A673 (cell line): ENCODE results near the gene HESX1. TPM values are rescaled to one million over a fixed set of nuclear protein-coding genes. Genes with fewer than 3 reads are reported as not detected.

ENCODE experiments used
- BruUV-seq: library from RNA; stranded (reverse); fragments of 400-500 nt; replicated peaks from 2 replicates; lab custom pipeline; 2021; lab: Mats Ljungman, UMichigan
- CTCF ChIA-PET: fragments of 300-600 bp; sonication (Branson Sonifier 250); formaldehyde crosslinking; loops from one replicate; lab custom pipeline; 2022; ENCODE audit warnings: antibody characterized with exemption; lab: Charles Lee
- POLR2A ChIA-PET: fragments of 300-600 bp; sonication (Branson Sonifier 250); formaldehyde crosslinking; loops from one replicate; lab custom pipeline; 2022; ENCODE audit warnings: antibody characterized with exemption; ENCODE audit not compliant: low non-redundant PET; lab: Charles Lee
- DNase-seq: peaks from one replicate; pipeline ENCODE4 v3.0.0-alpha.2; 2015; ENCODE audit warnings: low spot score
- H3K27ac ChIP-seq: fragments of 200-600 bp; sonication (generic); 2 replicates; pipeline ENCODE4 v1.5.1; 2016; ENCODE audit warnings: mixed run types, low read depth, mild to moderate bottlenecking, mixed read lengths, antibody characterized with exemption, low read length; ENCODE audit not compliant: poor library complexity, severe bottlenecking
- H3K27me3 ChIP-seq: fragments of 200-600 bp; sonication (generic); replicated peaks from 2 replicates; pipeline ENCODE4 v1.6.1; 2017; ENCODE audit warnings: mixed run types, low read depth, mild to moderate bottlenecking, mixed read lengths, antibody characterized with exemption, low read length; ENCODE audit not compliant: insufficient read depth, poor library complexity
- H3K36me3 ChIP-seq: fragments of 200-600 bp; sonication (generic); 2 replicates; pipeline ENCODE4 v1.6.1; 2016; ENCODE audit warnings: mixed run types, mild to moderate bottlenecking, mixed read lengths, antibody characterized with exemption, low read length; ENCODE audit not compliant: insufficient read depth, poor library complexity, severe bottlenecking
- H3K4me1 ChIP-seq: fragments of 200-600 bp; sonication (generic); 2 replicates; pipeline ENCODE4 v1.6.1; 2017; ENCODE audit warnings: mixed run types, mild to moderate bottlenecking, mixed read lengths, antibody characterized with exemption, low read length; ENCODE audit not compliant: insufficient read depth, poor library complexity, severe bottlenecking
- H3K4me3 ChIP-seq: fragments of 200-600 bp; sonication (generic); 2 replicates; pipeline ENCODE4 v1.5.1; 2016; ENCODE audit warnings: low read depth, mixed run types, mild to moderate bottlenecking, mixed read lengths, low read length; ENCODE audit not compliant: poor library complexity, severe bottlenecking
- H3K9me3 ChIP-seq: fragments of 200-600 bp; sonication (generic); 2 replicates; pipeline ENCODE4 v1.6.1; 2016; ENCODE audit warnings: mixed run types, low read depth, mild to moderate bottlenecking, mixed read lengths, antibody characterized with exemption, low read length; ENCODE audit not compliant: poor library complexity, severe bottlenecking
- CTCF ChIP-seq: fragments of 300-800, 200-600 bp; sonication (generic); conservative IDR thresholded peaks from 2 replicates; pipeline ENCODE4 v1.5.1; 2017; ENCODE audit warnings: low read depth, mild to moderate bottlenecking, antibody characterized with exemption, low read length, moderate library complexity, mixed read lengths
- EZH2 ChIP-seq: fragments of 200-600 bp; sonication (generic); IDR thresholded peaks from 2 replicates; pipeline ENCODE4 v1.6.1; 2017; ENCODE audit warnings: borderline replicate concordance, low read depth, mild to moderate bottlenecking, mixed read lengths, antibody characterized with exemption, low read length; ENCODE audit not compliant: poor library complexity, severe bottlenecking
- intact Hi-C: fragments of 100-400 bp; cut with micrococcal nuclease; formaldehyde crosslinking; loops from one replicate; pipeline ENCODE4 v1.10.0; 2022; ENCODE audit not compliant: unreplicated experiment
- total RNA-seq: library from RNA; stranded (reverse); gene quantifications from 2 replicates; pipeline ENCODE4 v1.2.3, GENCODE V29; 2021

HESX1 gene
- total RNA-seq, 1 experiment from 2014 or later = not detected

- BruUV-seq = no TSS peak
- no peak for DNase-seq
- Histone ChIP-seq H3K4me3 (no peak overlapping the region), H3K36me3 (no peaks in the 10 kb centered on the region), H3K4me1 (peaks cover 6% of the 10 kb centered on the region), H3K9me3 (no peaks in the 10 kb centered on the region), H3K27ac (no peak overlapping the region), H3K27me3 (peaks cover 4% of the 10 kb centered on the region)
- TF ChIP-seq CTCF (no peak), EZH2 (no peak)
- ChIA-PET POLR2A (no interaction called here), CTCF (no interaction called here)
- intact Hi-C loops = loop anchor here (5.0 kb wide), 1 partner anchor 57 kb away; no protein-coding TSS in a partner anchor
Observed at GRCh38 chr3:57165641-57166040, 34.1 kb downstream of the HESX1 start.

- Histone ChIP-seq H3K27me3 (peaks cover 4% of the 10 kb centered on the region), H3K4me3 (peak within 1 kb of the TSS; percentile 51), H3K36me3 (no peaks in the 10 kb centered on the region), H3K4me1 (peaks cover 13% of the 10 kb centered on the region), H3K9me3 (no peaks in the 10 kb centered on the region), H3K27ac (no peak within 1 kb of the TSS)
- ChIA-PET POLR2A (no interaction called here), CTCF (no interaction called here)
- intact Hi-C loops = loop anchor here (5.0 kb wide), 1 partner anchor 57 kb away; no protein-coding TSS in a partner anchor
- DNase-seq = peak; percentile 74
- TF ChIP-seq EZH2 (no peak), CTCF (no peak)
- no TSS peak for BruUV-seq
Observed at GRCh38 chr3:57164657-57165573, 34.9 kb downstream of the HESX1 start, which contains the start of gene IL17RD. Gene IL17RD, minus strand, starts transcription at chr3:57165353. Its CDS starts 67 bp downstream, at chr3:57165286.

- TF ChIP-seq EZH2 = no peak
- TF ChIP-seq CTCF = no peak
- BruUV-seq = no TSS peak
- Histone ChIP-seq H3K9me3 (no peaks in the 10 kb centered on the region), H3K4me1 (peaks cover 16% of the 10 kb centered on the region), H3K4me3 (peak overlapping the region; percentile 51), H3K27ac (no peak overlapping the region), H3K36me3 (no peaks in the 10 kb centered on the region), H3K27me3 (peaks cover 4% of the 10 kb centered on the region)
- ChIA-PET CTCF (no interaction called here), POLR2A (interaction anchor here (0.7 kb wide), 1 partner anchor 214 kb away, joined by 16 read pairs; no protein-coding TSS in a partner anchor)
- DNase-seq = no peak
- intact Hi-C loops = no loop called here
Observed at GRCh38 chr3:57164217-57164656, 35.5 kb downstream of the HESX1 start.
